Stimulated activated CD8-positive, alpha-beta memory T cell treated with anti-CD3 and anti-CD28 coated beads, Interleukin-15, amount 100 ng/mL, for 1 hour (primary cell): Measurements from ENCODE around the gene CTSA.
"Not testable (repeated sequence)": the region's sequence is repeated elsewhere in the genome, so short reads cannot be mapped to it uniquely, and the experiment has no call there.

Experiments
- DNase-seq: peaks from one replicate; pipeline ENCODE4 v3.0.0-alpha.2; 2020; ENCODE audit warnings: low read depth

The CTSA gene

GRCh38 chr20:45918182-45918737, 27.1 kb downstream of the CTSA start:
- no peak for DNase-seq

- no peak for DNase-seq
These were observed 27.8 kb downstream of the CTSA start for GRCh38 chr20:45918779-45919537.

DNA sequence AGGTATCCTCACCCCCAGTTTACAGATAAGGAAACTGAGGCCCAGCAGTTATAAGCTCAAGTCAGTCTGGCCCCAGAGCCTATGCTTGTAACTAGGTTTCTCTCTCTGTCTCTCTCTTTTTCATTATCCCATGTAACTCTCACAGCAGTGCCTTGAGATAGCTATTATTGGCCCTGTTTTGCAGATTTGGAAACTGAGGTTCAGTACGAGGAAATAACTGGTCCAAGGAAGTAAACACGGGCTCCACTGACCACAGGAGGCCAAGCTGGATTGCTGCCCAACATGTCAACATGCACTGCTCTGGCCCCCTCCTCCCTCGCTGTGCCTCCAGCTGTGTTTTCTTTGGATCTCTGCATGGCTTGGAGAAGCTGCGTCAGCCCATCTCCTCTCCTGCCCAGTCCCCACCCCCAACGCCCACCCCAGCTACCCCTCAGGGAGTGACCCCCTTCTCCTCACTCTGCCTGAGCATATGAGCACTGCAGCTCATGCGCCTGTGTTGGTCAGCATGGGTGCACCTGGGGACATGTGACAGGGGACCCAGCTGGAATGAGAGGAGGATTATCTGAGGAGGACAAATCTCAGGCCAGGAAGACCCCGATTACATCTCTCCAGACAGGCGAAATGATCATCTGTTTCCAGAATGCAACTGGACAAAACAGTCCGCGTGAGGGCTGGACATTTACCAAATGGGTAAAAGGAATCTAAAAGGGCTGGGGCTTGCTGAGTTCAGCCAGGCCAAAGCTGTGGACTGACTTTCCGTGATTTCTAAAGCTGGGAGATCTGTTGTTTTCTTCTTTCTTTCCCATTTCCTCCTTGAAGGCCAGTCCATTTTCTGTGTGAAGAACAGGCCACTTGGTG, 28.6 kb downstream of the CTSA start:
- no peak for DNase-seq

DNA sequence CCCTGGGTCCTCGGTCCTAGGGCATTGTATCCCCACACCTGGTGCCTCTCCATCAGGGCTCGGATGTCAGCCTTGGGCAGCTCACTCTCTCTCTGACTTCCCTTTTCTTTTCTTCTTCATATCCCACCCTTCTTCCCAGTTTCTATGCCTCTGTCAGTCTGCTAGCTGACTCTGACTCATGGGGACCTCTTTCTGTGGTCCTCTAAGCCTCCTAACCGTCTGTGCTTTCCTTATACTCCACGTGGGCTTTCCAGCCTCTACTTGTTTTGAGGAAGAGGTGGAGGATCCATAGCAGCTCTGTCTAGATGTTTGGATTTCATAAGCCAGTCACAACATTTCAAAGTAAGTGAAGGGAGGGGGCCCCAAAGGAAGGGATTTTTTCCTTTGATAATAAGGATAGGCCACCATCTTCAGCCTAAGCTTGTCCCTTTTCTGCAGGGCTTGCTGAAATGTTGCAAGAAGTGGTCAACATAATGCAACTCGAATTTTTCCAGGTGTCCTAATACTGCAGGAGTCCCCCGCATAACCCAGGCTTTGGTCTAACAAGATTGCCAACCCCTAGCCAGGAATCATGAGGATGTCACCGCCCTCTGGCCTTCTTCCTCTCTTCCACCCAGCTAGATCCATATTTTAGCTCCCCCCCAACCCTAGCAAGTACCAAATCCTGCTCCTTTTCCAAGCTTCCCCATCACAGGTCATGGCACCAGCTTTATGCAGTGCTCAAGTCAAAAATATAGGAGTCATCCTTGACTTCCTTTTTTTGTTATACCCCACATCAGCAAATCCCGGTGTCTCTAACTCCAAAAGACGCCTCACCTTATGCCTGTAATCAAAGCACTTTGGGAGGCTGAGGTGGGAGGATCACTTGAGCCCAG, 29.6 kb downstream of the CTSA start:
- no peak for DNase-seq

DNA sequence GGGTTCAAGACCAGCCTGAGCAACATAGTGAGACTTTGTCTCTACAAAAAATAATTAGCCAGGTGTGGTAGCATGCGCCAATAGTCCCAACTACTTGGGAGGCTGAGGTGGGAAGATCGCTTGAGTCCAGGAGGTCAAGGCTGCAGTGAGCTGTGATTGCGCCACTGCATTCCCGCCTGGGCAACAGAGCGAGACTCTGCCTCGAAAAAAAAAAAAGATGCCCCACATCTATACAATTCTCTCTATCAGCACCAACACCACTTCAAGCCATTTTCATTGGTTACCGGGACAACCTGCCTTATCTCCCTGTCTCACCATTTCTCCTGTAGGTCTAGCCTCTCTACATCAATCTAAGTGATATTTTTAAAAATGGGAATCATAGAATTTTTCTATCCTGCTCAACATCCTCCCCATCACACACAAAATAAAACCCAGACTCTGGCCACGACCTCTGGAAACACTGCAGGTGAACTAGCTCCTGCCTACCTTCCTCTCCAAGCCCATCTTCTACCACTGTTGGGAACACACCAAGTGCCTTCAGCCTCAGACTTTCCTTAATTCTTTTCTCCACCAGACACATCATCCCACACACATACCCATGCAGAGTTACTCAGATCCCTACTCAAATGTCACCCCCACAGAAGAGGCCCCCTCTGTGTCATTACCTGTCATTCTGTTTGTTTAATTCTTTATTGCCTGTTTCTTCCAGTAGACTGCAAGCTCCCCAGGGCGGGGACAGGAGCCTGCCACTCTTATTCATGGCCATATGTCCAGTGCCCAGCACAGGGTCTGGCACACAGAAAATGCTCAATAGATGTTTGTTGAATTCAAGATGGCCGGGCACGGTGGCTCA, 30.4 kb downstream of the CTSA start:
- no peak for DNase-seq

DNA sequence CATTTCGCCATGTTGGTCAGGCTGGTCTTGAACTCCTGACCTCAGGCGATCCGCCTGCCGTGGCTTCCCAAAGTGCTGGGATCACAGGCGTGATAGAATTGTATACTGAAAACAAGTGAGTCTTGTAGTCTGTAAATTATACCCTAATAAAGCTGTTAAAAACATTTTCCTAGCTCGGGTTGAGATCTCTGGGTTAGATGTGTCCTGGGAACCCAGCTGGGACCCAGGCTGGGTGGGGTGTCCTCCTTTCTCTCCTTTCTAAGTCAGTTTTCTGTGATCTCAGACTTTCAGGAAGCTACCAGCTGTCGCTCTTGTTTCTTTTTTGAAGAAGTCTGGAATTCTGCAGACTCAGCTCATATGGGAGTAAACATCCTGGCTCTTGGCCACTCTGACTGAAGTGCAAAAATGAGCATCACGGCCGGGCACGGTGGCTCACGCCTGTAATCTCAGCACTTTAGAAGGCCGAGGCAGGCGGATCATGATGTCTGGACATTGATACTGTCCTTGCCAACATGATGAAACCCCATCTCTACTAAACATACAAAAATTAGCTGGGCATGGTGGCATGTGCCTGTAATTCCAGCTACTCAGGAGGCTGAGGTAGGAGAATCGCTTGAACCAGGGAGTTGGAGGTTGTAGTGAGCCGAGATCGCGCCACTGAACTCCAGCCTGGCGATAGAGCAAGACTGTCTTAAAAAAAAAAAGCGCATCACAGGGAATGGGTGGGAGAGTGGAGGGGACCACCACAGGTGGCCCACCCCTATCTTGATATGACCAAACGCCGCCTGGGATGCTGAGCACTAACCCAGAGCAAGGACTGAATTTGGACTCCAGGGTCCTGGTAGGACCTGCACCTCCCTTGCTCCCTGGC, 33.5 kb downstream of the CTSA start:
- no peak for DNase-seq

GRCh38 chr20:45925821-45926506, 34.8 kb downstream of the CTSA start:
- no peak for DNase-seq

GRCh38 chr20:45926731-45927070, 35.6 kb downstream of the CTSA start:
- no peak for DNase-seq

- DNase-seq: no peak
These were observed 36.1 kb downstream of the CTSA start for GRCh38 chr20:45927071-45927878.

- not testable (repeated sequence) for DNase-seq
These were observed 40.5 kb downstream of the CTSA start for GRCh38 chr20:45931680-45932079.

DNA sequence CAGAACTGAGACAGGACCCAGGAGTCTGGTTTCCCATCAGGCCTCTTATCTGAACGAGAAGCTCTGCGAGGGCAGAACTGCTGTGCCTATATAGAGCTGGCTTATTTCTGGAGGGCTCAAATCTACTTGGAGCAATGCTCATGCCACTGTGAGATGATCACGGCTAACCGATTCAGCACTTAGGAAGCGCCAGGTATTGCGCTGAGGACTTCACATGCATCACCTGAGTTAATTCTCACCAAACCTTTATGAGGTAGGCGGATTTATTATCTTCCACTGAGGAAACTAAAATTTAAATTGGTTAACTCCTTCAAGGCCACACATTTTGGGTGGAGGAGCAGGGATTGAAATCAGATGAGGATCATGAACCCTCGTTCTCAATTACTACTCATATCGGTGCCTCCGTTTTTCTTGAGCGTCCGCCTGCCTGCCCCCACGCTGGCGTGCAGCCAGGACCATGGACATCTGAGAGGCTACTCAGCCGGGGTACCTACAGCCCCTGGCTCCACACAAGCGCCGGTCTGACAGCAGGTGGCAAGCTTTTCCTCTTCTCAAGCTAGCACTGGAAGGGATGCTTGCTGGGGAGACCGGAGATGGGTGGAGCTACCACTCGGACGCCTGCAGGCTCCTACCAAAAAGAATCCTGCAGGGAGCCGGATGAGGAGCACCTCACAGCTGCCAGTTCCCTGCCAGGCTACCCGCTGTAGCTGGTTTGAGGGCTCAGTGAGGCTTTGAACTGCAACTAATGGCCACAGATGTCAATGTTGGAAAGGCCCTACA, 42.3 kb downstream of the CTSA start:
- peak; percentile 14 for DNase-seq

DNA sequence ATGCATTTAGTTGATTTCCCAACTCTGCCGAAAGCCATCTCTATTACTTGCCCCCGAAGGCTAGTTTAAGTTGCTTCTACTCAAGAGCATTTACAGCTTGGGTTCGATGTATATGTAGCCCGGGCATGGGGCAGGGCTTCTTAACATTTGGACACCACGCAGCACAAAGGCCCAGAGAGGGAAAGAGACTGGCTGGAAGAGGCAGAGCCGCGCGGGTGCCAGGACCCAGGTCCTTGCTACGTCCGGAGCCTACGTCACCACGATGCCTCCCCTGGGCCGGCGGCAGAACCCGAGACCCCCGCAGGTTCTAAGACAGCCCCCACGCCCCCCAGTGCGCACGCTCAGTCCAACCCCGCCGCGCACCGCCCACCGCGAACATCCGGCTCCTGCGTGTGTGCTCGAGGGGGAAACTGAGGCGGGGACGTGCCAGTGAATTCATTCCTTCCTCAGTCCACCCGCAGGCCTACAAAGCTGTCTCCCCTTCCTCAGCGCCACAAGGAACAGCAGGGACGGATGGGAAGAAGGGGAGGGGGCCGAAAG, 43.0 kb downstream of the CTSA start:
- DNase-seq: peak; percentile 20

GRCh38 chr20:45934586-45935415, 43.7 kb downstream of the CTSA start, which contains the start of gene PCIF1:
PCIF1 (plus strand) TSS chr20:45934683; CDS start chr20:45939000, 4,317 bp downstream.
- peak; percentile 95 for DNase-seq

- no peak for DNase-seq
These were observed 44.4 kb downstream of the CTSA start for GRCh38 chr20:45935416-45936046.

DNA sequence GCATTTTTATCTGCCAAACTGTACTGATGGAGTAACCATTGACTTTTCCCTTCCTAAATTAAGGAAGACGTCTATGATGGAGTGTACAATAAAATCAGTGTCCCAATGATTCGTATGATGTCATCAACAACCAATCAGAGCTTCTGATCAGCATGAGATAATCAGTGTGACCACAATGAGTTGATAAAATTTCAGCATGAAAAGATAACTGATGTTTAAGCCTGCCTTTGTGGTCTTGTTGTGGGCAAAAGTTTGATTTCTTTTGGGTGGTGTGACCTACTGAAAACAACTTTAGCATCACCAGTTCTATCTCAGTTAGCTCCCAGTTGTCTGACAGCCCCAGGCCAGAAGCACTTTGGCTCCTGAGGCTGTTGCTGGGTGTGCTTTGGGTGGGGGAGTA, 46.6 kb downstream of the CTSA start:
- no peak for DNase-seq
